Coronary artery (tissue), 2 donors: ENCODE measurements around the gene STARD9.

Source experiments
- DNase-seq: peaks from one replicate; pipeline ENCODE4 v3.0.0-alpha.2; 2017; ENCODE audit warnings: low spot score
- H3K27ac ChIP-seq, 2 donors: fragments of 200-600 bp; sonication (generic); one replicate each; pipeline ENCODE4 v1.5.1; 2016 to 2019
- H3K4me3 ChIP-seq: fragments of 200-600 bp; sonication (generic); 2 replicates; pipeline ENCODE4 v1.5.1; 2016; ENCODE audit warnings: mild to moderate bottlenecking, moderate library complexity
- CTCF ChIP-seq: fragments of 200-600 bp; sonication (generic); IDR thresholded peaks from one replicate; pipeline ENCODE4 v1.5.1; 2019; ENCODE audit warnings: antibody characterized with exemption

The STARD9 gene

DNA sequence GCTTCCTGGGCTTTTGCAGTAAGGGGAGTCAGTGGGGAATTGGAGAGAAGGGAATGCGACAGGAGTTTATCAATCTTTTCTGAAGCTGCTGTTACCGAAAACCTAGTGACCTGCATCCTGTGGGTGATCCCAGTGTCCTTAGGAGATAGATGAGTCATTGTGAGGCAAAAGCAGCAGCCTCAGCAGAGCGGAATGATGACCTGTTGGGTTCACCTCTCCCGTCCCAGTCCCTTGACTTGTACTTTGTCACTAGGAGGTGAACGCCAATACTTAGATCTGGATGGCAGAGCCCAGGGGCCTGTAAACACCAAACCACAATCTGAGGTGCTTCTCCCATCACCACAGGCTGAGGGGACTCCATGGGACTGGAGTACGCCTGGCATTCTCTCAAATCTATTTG, 143.6 kb downstream of the STARD9 start:
- TF ChIP-seq CTCF, result no peak
- Histone ChIP-seq H3K4me3 (no peak overlapping the region), H3K27ac (no peak overlapping the region)
- DNase-seq, result no peak

DNA sequence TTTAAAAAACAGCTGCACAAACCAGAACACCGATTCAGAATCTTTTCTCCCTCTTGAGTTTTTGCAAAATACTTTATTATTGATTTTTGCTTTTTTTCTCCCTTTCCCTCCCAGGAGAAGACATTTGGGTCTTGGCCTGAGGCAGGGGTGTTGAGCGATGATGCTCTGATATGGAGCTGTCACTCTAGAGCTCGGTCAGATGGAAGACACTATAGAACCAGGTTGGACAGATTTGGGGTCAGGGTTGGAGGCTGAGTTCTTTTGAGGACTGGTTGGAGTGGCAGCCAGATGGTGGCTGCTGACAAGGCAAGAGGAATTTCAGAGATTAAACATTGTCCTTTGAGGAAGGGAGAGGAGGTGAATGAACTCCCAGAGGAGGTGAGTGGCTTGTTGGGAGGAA, 144.7 kb downstream of the STARD9 start:
- no peak for DNase-seq
- TF ChIP-seq CTCF, result no peak
- Histone ChIP-seq H3K4me3 (no peak overlapping the region), H3K27ac (peak overlapping the region in 1 of 2 donors; percentile 22)

DNA sequence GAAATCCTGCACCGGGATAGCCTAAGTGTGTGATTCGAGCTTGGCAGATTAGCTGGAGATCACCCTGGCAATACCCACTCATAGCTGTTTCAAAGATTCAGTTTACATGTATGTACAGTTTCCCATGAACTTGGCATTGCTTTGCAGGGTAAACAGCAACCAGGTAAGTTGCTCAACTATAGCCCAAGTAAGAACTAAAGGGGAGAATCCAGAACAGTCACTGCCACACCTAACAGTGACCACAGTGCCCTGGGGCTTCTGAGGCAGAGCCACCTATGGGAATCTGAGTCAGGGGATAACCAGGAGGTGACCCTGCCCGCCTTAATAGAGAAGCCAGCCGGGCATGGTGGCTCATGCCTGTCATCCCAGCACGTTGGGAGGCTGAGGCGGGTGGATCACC, 145.6 kb downstream of the STARD9 start:
- no peak for TF ChIP-seq CTCF
- H3K27ac ChIP-seq, result no peak overlapping the region
- H3K4me3 ChIP-seq, result no peak overlapping the region
- no peak for DNase-seq

DNA sequence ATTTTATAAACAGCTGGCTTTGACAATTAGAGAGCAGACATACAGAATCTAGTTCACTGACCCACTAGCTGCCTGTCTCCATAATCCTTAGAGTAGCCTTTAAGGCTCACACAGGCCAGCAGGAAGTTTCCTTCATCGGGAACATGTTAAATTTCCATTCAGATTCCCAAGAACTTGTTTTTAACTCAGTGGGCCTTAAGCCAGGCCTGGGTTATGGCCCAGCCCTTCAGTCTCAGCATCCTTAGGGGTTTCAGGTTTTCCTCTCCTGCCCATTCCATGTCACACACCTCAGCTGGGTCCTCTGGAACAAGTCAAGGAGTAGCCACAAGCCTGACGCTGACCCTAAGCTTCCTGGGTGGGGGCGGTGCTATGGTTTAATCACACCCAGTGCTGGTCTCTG, 146.5 kb downstream of the STARD9 start:
- no peak for TF ChIP-seq CTCF

GRCh38 chr15:42723068-42723467, 147.7 kb downstream of the STARD9 start:
- no peak overlapping the region for H3K4me3 ChIP-seq
- DNase-seq, result no peak
- no peak for TF ChIP-seq CTCF
- H3K27ac ChIP-seq, result no peak overlapping the region

More for the DNA sequence above, 146.5 kb downstream of the STARD9 start:
- no peak for DNase-seq
- Histone ChIP-seq H3K4me3 (no peak overlapping the region), H3K27ac (peak overlapping the region; percentile 4 to 36)

DNA sequence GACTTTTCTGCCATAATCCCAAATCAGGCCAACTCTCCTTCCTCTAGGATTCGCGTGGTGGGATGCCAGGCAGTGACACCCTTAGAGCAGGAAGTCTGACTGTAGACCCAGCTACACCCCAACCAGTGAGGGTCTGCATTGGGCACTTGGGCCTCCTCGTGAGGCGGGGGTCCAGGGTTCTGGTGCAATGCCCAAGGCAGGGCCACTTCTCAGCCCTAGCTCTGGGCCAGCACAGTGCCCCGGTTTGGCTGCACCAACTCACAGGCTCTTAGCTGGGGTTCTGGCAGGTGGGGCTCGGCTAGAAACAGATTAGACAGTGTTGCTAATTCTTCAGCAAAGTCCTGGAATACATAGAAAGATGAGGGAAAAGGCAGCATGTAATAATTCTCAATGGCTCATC, 148.9 kb downstream of the STARD9 start:
- Histone ChIP-seq H3K27ac (no peak overlapping the region), H3K4me3 (no peak overlapping the region)
- no peak for TF ChIP-seq CTCF
- DNase-seq, result no peak

DNA sequence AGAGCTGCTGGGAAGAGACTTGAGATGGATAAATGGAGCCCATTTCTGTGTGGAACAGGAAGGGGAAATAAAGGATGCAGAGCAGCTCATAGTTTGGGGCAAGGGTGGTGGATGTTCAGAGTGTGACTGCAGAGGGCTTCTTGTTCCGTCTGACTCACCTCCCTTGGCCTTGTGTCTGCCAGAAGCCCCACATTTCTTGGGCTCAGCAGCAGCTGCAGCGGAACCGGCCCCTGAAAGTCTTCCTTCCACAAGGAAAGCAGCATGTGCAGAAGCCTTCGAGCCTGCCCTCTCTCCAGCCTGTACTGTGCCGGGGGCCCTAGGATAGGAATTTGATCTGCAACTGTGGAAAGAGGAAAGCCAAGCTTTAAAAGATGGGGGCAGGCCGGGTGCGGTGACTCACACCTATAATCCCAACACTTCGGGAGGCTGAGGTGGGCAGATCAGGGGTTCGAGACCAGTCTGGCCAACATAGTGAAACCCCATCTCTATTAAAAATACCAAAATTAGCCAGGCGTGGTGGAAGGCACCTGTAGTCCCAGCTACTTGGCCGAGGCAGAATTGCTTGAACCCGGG, 150.0 kb downstream of the STARD9 start:
- H3K4me3 ChIP-seq, result no peak overlapping the region
- DNase-seq, result no peak
- TF ChIP-seq CTCF, result no peak
- H3K27ac ChIP-seq, result no peak overlapping the region
